Measurements from ENCODE around the gene GAB2. TPM values are rescaled to one million over a fixed set of nuclear protein-coding genes. Genes with fewer than 3 reads are reported as not detected.

Gene GAB2
- total and polyA plus RNA-seq, 2 of the 4 experiments (the other 2 are of a cell fraction), result 3.3 to 5.9 TPM

- no TSS peak for BruUV-seq (replicated peaks)
- Histone ChIP-seq H3K4me2 (ENCODE audit: low read depth, low read length) (peak overlapping the region; percentile 96), H4K8ac (ENCODE audit: low read depth in 2 of 2, low read length in 2 of 2) (peak overlapping the region in 1 of 2 experiments; percentile 24; a peak in 1 of 4 replicates), H3K9me3 (ENCODE audit: control insufficient read depth, insufficient read depth, low read length) (no peaks in the 10 kb centered on the region), H3K4me1 (ENCODE audit: control insufficient read depth, insufficient read depth, low read length) (peaks cover 19% of the 10 kb centered on the region), H4K5ac (ENCODE audit: low read depth, low read length) (0 out of 2 replicates have a peak overlapping the region, but pooled peaks have one; percentile 36), H3K4me3 (ENCODE audit: insufficient read depth, low read depth, low read length) (peak overlapping the region; percentile 8; the same call in 1 of the 2 replicates), H3K14ac (replicated peaks; ENCODE audit: low read depth, low read length) (0 out of 2 replicates have a peak overlapping the region, but pooled peaks have one; percentile 44), H3K27me3 (ENCODE audit: control insufficient read depth, insufficient read depth, low read length) (no peaks in the 10 kb centered on the region), H4K20me1 (ENCODE audit: insufficient read depth, low read length) (peaks cover 5% of the 10 kb centered on the region), H2AFZ (replicated peaks; ENCODE audit: low read length, poor library complexity) (peak overlapping the region; percentile 16), H3K27ac (ENCODE audit: insufficient read depth, low read length) (peak overlapping the region; percentile 75; the same call in 1 of the 2 replicates), H3K79me1 (ENCODE audit: low read depth in 1 of 2, low read length in 2 of 2) (peaks cover 2 to 21% of the 10 kb centered on the region in 2 experiments; a peak in 3 of 4 replicates), H2BK5ac (ENCODE audit: low read depth, low read length, poor library complexity, severe bottlenecking) (peak overlapping the region; percentile 20), H2BK120ac (ENCODE audit: low read depth, low read length) (peak overlapping the region; percentile 61; the same call in 1 of the 2 replicates), H3K56ac (ENCODE audit: extremely low read depth, insufficient read depth, low read length) (no peak overlapping the region), H2AK9ac (replicated peaks; ENCODE audit: low read depth, low read length, poor library complexity) (no peak overlapping the region), H3K9me1 (ENCODE audit: insufficient read depth, low read length) (peaks cover 11% of the 10 kb centered on the region), H3K23ac (ENCODE audit: low read depth, low read length) (peak overlapping the region; percentile 86), H3K18ac (ENCODE audit: low read depth, low read length) (peak overlapping the region; percentile 47; the same call in 1 of the 2 replicates), H4K91ac (ENCODE audit: insufficient read depth, low read depth, low read length) (0 out of 2 replicates have a peak overlapping the region, but pooled peaks have one; percentile 20), H2AK5ac (ENCODE audit: low read depth, low read length) (no peak overlapping the region), H3K36me3 (ENCODE audit: control insufficient read depth, insufficient read depth, low read length) (no peaks in the 10 kb centered on the region), H2BK15ac (ENCODE audit: low read depth, low read length) (peak overlapping the region; percentile 22; the same call in 1 of the 3 replicates), H3K9ac (ENCODE audit: low read depth, low read length) (no peak overlapping the region), H2BK20ac (ENCODE audit: low read depth, low read length) (no peak overlapping the region), H3K4ac (ENCODE audit: low read depth, low read length) (peak overlapping the region; percentile 85; the same call in 1 of the 2 replicates)
- 0% methylated on average over 2 of the region's 5 CpGs; no CpG with 5 or more reads in 1 of the 2 experiments for WGBS, 2 experiments (ENCODE audit: extremely low coverage in 2 of 2, insufficient read length in 1 of 2)
- DNase-seq (peak; percentile 99), ATAC-seq (ENCODE audit: low read depth) (peak; percentile 23)
- CTCF ChIA-PET, result interaction anchor here (0.6 to 2.0 kb wide), 6 partner anchors 10 to 541 kb away, joined by 3 to 16 read pairs (median 4); no protein-coding TSS in a partner anchor
- in situ Hi-C loops (cut with MboI; ENCODE audit: low sequenced_read_pairs), result loop anchor here (10.0 kb wide), 1 partner anchor 285 kb away; the partner anchor contains the start of gene ALG8
- dilution Hi-C loops (cut with HindIII; ENCODE audit: low sequenced_read_pairs, unreplicated experiment), result no loop called here
- intact Hi-C loops (cut with micrococcal nuclease), result loop anchor here (1.0 kb wide), 1 partner anchor 145 kb away; no protein-coding TSS in a partner anchor
- POLR2A ChIA-PET (ENCODE audit: unreplicated experiment), result no interaction called here
- TF ChIP-seq RCOR1 (IDR thresholded peaks at IDR 0.05; ENCODE audit: insufficient replicate concordance, low read length) (no peak), MAZ (IDR thresholded peaks at IDR 0.05; ENCODE audit: borderline replicate concordance, low read depth, low read length) (0 out of 2 replicates have a peak, but pooled peaks have one; percentile 43), BHLHE40 (IDR thresholded peaks at IDR 0.05; ENCODE audit: low read depth, low read length) (peak; percentile 46; the same call in 1 of the 2 replicates), CEBPB (IDR thresholded peaks at IDR 0.05; ENCODE audit: low read depth, low read length) (peak; percentile 99), MAFK (IDR thresholded peaks at IDR 0.05; ENCODE audit: low read depth, low read length) (peak; percentile 86), ELK1 (IDR thresholded peaks at IDR 0.05; ENCODE audit: borderline replicate concordance, low read depth, low read length) (no peak), USF2 (IDR thresholded peaks at IDR 0.05; ENCODE audit: low read depth, low read length) (no peak), SMC3 (IDR thresholded peaks at IDR 0.05; ENCODE audit: low read depth, low read length) (no peak), CHD1 (IDR thresholded peaks at IDR 0.05; ENCODE audit: low read depth, low read length) (no peak), CTCF (conservative IDR thresholded peaks at IDR 0.05; ENCODE audit: low read depth, low read length) (no peak), RFX5 (IDR thresholded peaks at IDR 0.05; ENCODE audit: low read depth, low read length) (no peak), NFE2L2 (IDR thresholded peaks at IDR 0.05; ENCODE audit: low read depth, low read length) (no peak), RAD21 (IDR thresholded peaks at IDR 0.05; ENCODE audit: low read length) (no peak), MXI1 (IDR thresholded peaks at IDR 0.05; ENCODE audit: borderline replicate concordance, low read depth, low read length) (no peak)
Measured at GRCh38 chr11:78419327-78419726, 1.7 kb upstream of the GAB2 start.

All from IMR-90 (cell line).